Measurements from ENCODE around the gene CACNA1H. TPM values are rescaled to one million over a fixed set of nuclear protein-coding genes. Genes with fewer than 3 reads are reported as not detected.

CACNA1H gene
- total and polyA plus RNA-seq, 2 of the 8 experiments (the other 6 are each of a cell fraction or from before 2014, with no cell fraction given) = 14.0 to 28.7 TPM

- 87% methylated on average over 22 of the region's 22 CpGs; no CpG with 5 or more reads in 1 of the 2 experiments for WGBS, 2 experiments (ENCODE audit: extremely low coverage in 1 of 2, insufficient coverage in 1 of 2, insufficient read length in 1 of 2, insufficient replicate concordance in 2 of 2, low coverage in 1 of 2, low lambda C conversion rate in 2 of 2, missing lambda C conversion rate in 1 of 2)
- Histone ChIP-seq H3K23me2 (ENCODE audit: low read depth, low read length) (peaks cover 2% of the 10 kb centered on the region; the same call in 1 of the 2 replicates), H3K14ac (ENCODE audit: insufficient read length) (no peak overlapping the region), H2AFZ (ENCODE audit: low read length) (no peak overlapping the region), H2BK5ac (ENCODE audit: low read depth, low read length) (no peak overlapping the region), H3K9ac (replicated peaks in 1 of 4; ENCODE audit: extremely low read depth in 1 of 4, low read depth in 3 of 4, low read length in 3 of 4) (no peak overlapping the region), H2BK12ac (ENCODE audit: low read depth, low read length) (no peak overlapping the region), H3K27me3 (replicated peaks in 1 of 4; ENCODE audit: control insufficient read depth in 3 of 4, extremely low read depth in 1 of 4, insufficient read depth in 3 of 4, low read length in 3 of 4) (no peaks in the 10 kb centered on the region; a peak in 3 of 7 replicates), H4K20me1 (replicated peaks in 1 of 2; ENCODE audit: control insufficient read depth in 1 of 2, insufficient read depth in 2 of 2, low read length in 2 of 2) (no peaks in the 10 kb centered on the region), H3K27ac (ENCODE audit: low read depth, low read length) (no peak overlapping the region), H3K36me3 (ENCODE audit: control insufficient read depth in 2 of 4, insufficient read depth in 4 of 4, low read length in 3 of 4) (no peaks in the 10 kb centered on the region), H3K79me1 (ENCODE audit: low read depth, low read length) (no peaks in the 10 kb centered on the region), H3K4me3 (ENCODE audit: extremely low read depth in 1 of 4, insufficient read depth in 2 of 4, low read depth in 3 of 4, low read length in 4 of 4) (no peak overlapping the region), H2BK120ac (replicated peaks; ENCODE audit: low read depth, low read length) (no peak overlapping the region), H2AK5ac (ENCODE audit: low read depth, low read length) (no peak overlapping the region), H4K8ac (ENCODE audit: extremely low read depth, insufficient read depth, low read length) (peak overlapping the region; percentile 57), H4K91ac (replicated peaks; ENCODE audit: insufficient read length, low read length) (peak overlapping the region; percentile 74), H3K23ac (ENCODE audit: insufficient read length) (no peak overlapping the region), H3K56ac (replicated peaks; ENCODE audit: insufficient read length, low read depth, low read length) (no peak overlapping the region), H2BK15ac (ENCODE audit: low read length) (no peak overlapping the region), H3K79me2 (ENCODE audit: control insufficient read depth in 1 of 2, insufficient read depth in 2 of 2, low read length in 2 of 2) (peaks cover 0 to under 1% of the 10 kb centered on the region in 2 experiments; a peak in 1 of 4 replicates), H3K4ac (replicated peaks; ENCODE audit: insufficient read length, low read depth, low read length) (no peak overlapping the region), H3K18ac (ENCODE audit: extremely low read depth, low read length) (no peak overlapping the region), H2BK20ac (ENCODE audit: low read length) (no peak overlapping the region), H3K4me1 (replicated peaks in 1 of 4; ENCODE audit: control insufficient read depth in 3 of 4, insufficient read depth in 4 of 4, low read length in 3 of 4) (peaks cover 0 to 13% (median 7%) of the 10 kb centered on the region in 4 experiments; a peak in 5 of 7 replicates), H3K9me3 (ENCODE audit: insufficient read depth in 2 of 2, low read depth in 1 of 2, low read length in 1 of 2) (peaks cover 0 to 3% of the 10 kb centered on the region in 2 experiments; a peak in 2 of 4 replicates), H4K5ac (ENCODE audit: insufficient read length, low read depth, low read length) (no peak overlapping the region), H3K4me2 (ENCODE audit: insufficient read depth in 1 of 2, low read depth in 2 of 2, low read length in 2 of 2) (no peak overlapping the region)
- FAIRE-seq (no peak), DNase-seq (ENCODE audit: low read depth in 1 of 2, low spot score in 2 of 2) (no peak)
- CTCF ChIA-PET (ENCODE audit: partially characterized antibody) = interaction anchor here (0.6 to 1.1 kb wide), 3 partner anchors 43 to 75 kb away, joined by 3 read pairs; no protein-coding TSS in a partner anchor
- POLR2A ChIA-PET (ENCODE audit: partially characterized antibody) = no interaction called here
- TF ChIP-seq JUN (IDR thresholded peaks at IDR 0.05; ENCODE audit: low read depth, low read length) (no peak), TAF7 (optimal IDR thresholded peaks at IDR 0.05; ENCODE audit: borderline replicate concordance, low read depth, low read length) (no peak), SP4 (IDR thresholded peaks at IDR 0.05; ENCODE audit: low read length) (no peak), ZNF274 (IDR thresholded peaks at IDR 0.05; ENCODE audit: borderline replicate concordance, extremely low read depth, low read length) (no peak), BACH1 (IDR thresholded peaks at IDR 0.05; ENCODE audit: low read length) (no peak)
Observed at GRCh38 chr16:1149101-1149636, 3.7 kb upstream of the CACNA1H start.
